Medulla oblongata (tissue), 1 donor: ENCODE measurements around the gene CYREN.

Experiments
- DNase-seq: peaks from one replicate; pipeline ENCODE4 v3.0.0-alpha.2; 2015; ENCODE audit errors: extremely low spot score

The CYREN gene

GRCh38 chr7:135159359-135160085, 11.0 kb downstream of the CYREN start:
- DNase-seq: no peak

GRCh38 chr7:135158874-135159273, 11.6 kb downstream of the CYREN start:
- no peak for DNase-seq

GRCh38 chr7:135158141-135158655, 12.3 kb downstream of the CYREN start:
- no peak for DNase-seq

GRCh38 chr7:135156290-135156689, 14.2 kb downstream of the CYREN start:
- no peak for DNase-seq

- DNase-seq: no peak
Measured at GRCh38 chr7:135154734-135155133, 15.8 kb downstream of the CYREN start.

- DNase-seq: no peak
Measured at GRCh38 chr7:135152442-135152841, 18.1 kb downstream of the CYREN start.

- DNase-seq: peak; percentile 54
Measured at GRCh38 chr7:135151533-135151932, 19.0 kb downstream of the CYREN start.

- no peak for DNase-seq
Measured at GRCh38 chr7:135151132-135151531, 19.4 kb downstream of the CYREN start.

- peak; percentile 61 for DNase-seq
Measured at GRCh38 chr7:135150072-135150782, 20.3 kb downstream of the CYREN start.

- peak; percentile 88 for DNase-seq
Measured at GRCh38 chr7:135147899-135148721, 22.4 kb downstream of the CYREN start, which contains the start of gene TMEM140. Gene TMEM140 (plus strand): TSS chr7:135148072. CDS start chr7:135164442, 16,370 bp downstream.

GRCh38 chr7:135147341-135147898, 23.1 kb downstream of the CYREN start:
- DNase-seq: peak; percentile 61

GRCh38 chr7:135143885-135144668, 26.4 kb downstream of the CYREN start:
- DNase-seq: no peak

GRCh38 chr7:135129579-135129978, 40.9 kb downstream of the CYREN start:
- no peak for DNase-seq

- no peak for DNase-seq
Measured at GRCh38 chr7:135128931-135129330, 41.6 kb downstream of the CYREN start.

GRCh38 chr7:135124631-135125030, 45.9 kb downstream of the CYREN start:
- peak; percentile 40 for DNase-seq

- DNase-seq: no peak
Measured at GRCh38 chr7:135121868-135122267, 48.6 kb downstream of the CYREN start.

- DNase-seq: no peak
Measured at GRCh38 chr7:135117096-135117495, 53.4 kb downstream of the CYREN start.
